Sigmoid colon (tissue), 7 donors: ENCODE data around the gene PLD2. TPM values are rescaled to one million over a fixed set of nuclear protein-coding genes. Genes with fewer than 3 reads are reported as not detected.

ENCODE experiments used
- DNase-seq: peaks from one replicate; pipeline ENCODE4 v3.0.0-alpha.2; 2019
- H3K27ac ChIP-seq, 4 donors: fragments of 200-600 bp; sonication (generic); one replicate each; pipeline ENCODE4 v1.5.1; 2016 to 2019; ENCODE audit warnings: mild to moderate bottlenecking in 1 of 4
- H3K27me3 ChIP-seq, 3 donors: fragments of 200-600 bp; sonication (generic); one replicate each; pipeline ENCODE4 v1.5.1; 2019; ENCODE audit warnings: mild to moderate bottlenecking in 1 of 3
- H3K36me3 ChIP-seq, 4 donors: fragments of 200-600 bp; sonication (generic); one replicate each; pipeline ENCODE4 v1.5.1; 2016 to 2019
- H3K4me1 ChIP-seq, 4 donors: fragments of 200-600 bp; sonication (generic); one replicate each; pipeline ENCODE4 v1.5.1; 2017 to 2019
- H3K4me3 ChIP-seq, 4 donors: fragments of 200-600 bp; sonication (generic); one replicate each; pipeline ENCODE4 v1.5.1; 2017 to 2019; ENCODE audit warnings: mild to moderate bottlenecking in 2 of 4, moderate library complexity in 1 of 4
- H3K9me3 ChIP-seq, 4 donors: fragments of 200-600 bp in 3 of 4; sonication (generic) in 3 of 4; one replicate each; pipeline versions ENCODE4 v1.5.1 to v1.6.1; 2013 to 2019
- CTCF ChIP-seq, 4 experiments: fragments of 450-650 bp in 3 of 4; fragments of 200-600 bp in 1 of 4; IDR thresholded peaks; one replicate each; pipeline ENCODE4 v1.5.1; 2016 to 2019; ENCODE audit warnings: antibody characterized with exemption in 4 of 4, mild to moderate bottlenecking in 3 of 4, moderate library complexity in 2 of 4
- EP300 ChIP-seq, 4 donors: sonication (generic); formaldehyde crosslinking; IDR thresholded peaks; one replicate each; pipeline ENCODE4 v1.6.1; 2017; ENCODE audit warnings: antibody characterized with exemption in 4 of 4
- POLR2A ChIP-seq, 2 donors: fragments of 450-650 bp; IDR thresholded peaks; one replicate each; pipeline ENCODE4 v1.6.1; 2016; ENCODE audit warnings: antibody characterized with exemption in 2 of 2, mild to moderate bottlenecking in 2 of 2, moderate library complexity in 2 of 2
- POLR2AphosphoS5 ChIP-seq, 4 donors: sonication (generic); formaldehyde crosslinking; IDR thresholded peaks; one replicate each; pipeline ENCODE4 v1.6.1; 2017; ENCODE audit warnings: antibody characterized with exemption in 4 of 4
- WGBS, 2 donors: extraction: QIAGEN DNeasy Blood & Tissue Kit; methylation state at CpG; one replicate each; pipeline ENCODE4 v1.1.7; 2013; 5-methylcytosine and 5-hydroxymethylcytosine counted together
- intact Hi-C: fragments of 100-400 bp; cut with DNase I; formaldehyde crosslinking; loops from one replicate; pipeline ENCODE4 v1.15.1; 2023
- polyA plus RNA-seq, 3 donors: library from polyadenylated mRNA; stranded (reverse); fragments of 200-250 nt; gene quantifications; one replicate each; pipeline ENCODE4 v1.2.3, GENCODE V29; 2013
- total RNA-seq, 4 donors: library from RNA; depleted of rRNA; stranded (reverse); fragments of >200 nt; gene quantifications; one replicate each; pipeline ENCODE4 v1.1.0, GENCODE V29; 2016
- donor health status: healthy with polysubstance abuse.
- donor health status: Bipolar disorder and iron deficiency.
- donor health status: healthy.

PLD2 gene
- total and polyA plus RNA-seq, 7 donors = 6.0 to 20.5 (median 12.1) TPM

GRCh38 chr17:4846635-4847390 is 39.9 kb downstream of the PLD2 start:
- Histone ChIP-seq H3K27ac (no peak overlapping the region), H3K27me3 (no peaks in the 10 kb centered on the region), H3K36me3 (no peaks in the 10 kb centered on the region), H3K4me1 (peaks cover 0 to 7% (median under 1%) of the 10 kb centered on the region in 4 donors), H3K9me3 (no peaks in the 10 kb centered on the region), H3K4me3 (no peak overlapping the region)
- TF ChIP-seq POLR2A (IDR thresholded peaks at IDR 0.05) (no peak), POLR2AphosphoS5 (IDR thresholded peaks at IDR 0.05) (no peak), EP300 (IDR thresholded peaks at IDR 0.05) (no peak), CTCF (IDR thresholded peaks at IDR 0.05) (no peak)
- DNase-seq = no peak
- WGBS, 2 donors = 90 to 91% methylated on average over 13 of the region's 13 CpGs
- intact Hi-C loops = no loop called here

- Histone ChIP-seq H3K4me3 (no peak overlapping the region), H3K4me1 (peaks cover 0 to 13% (median 6%) of the 10 kb centered on the region in 4 donors), H3K9me3 (no peaks in the 10 kb centered on the region), H3K27me3 (no peaks in the 10 kb centered on the region), H3K27ac (no peak overlapping the region), H3K36me3 (no peaks in the 10 kb centered on the region)
- TF ChIP-seq POLR2AphosphoS5 (IDR thresholded peaks at IDR 0.05) (no peak), POLR2A (IDR thresholded peaks at IDR 0.05) (no peak), CTCF (IDR thresholded peaks at IDR 0.05) (no peak), EP300 (IDR thresholded peaks at IDR 0.05) (no peak)
- WGBS, 2 donors = 87 to 91% methylated on average over 5 of the region's 5 CpGs
- no peak for DNase-seq
- intact Hi-C loops = no loop called here
These were observed 42.1 kb downstream of the PLD2 start for GRCh38 chr17:4849011-4849536.

- Histone ChIP-seq H3K27me3 (no peaks in the 10 kb centered on the region), H3K4me1 (peaks cover 0 to 13% (median 6%) of the 10 kb centered on the region in 4 donors), H3K9me3 (no peaks in the 10 kb centered on the region), H3K4me3 (no peak overlapping the region), H3K36me3 (no peaks in the 10 kb centered on the region), H3K27ac (no peak overlapping the region)
- 23 to 79% methylated on average over 2 of the region's 2 CpGs for WGBS, 2 donors
- no peak for DNase-seq
- no peak for TF ChIP-seq EP300 (IDR thresholded peaks at IDR 0.05)
- TF ChIP-seq POLR2A (IDR thresholded peaks at IDR 0.05) = no peak
- TF ChIP-seq POLR2AphosphoS5 (IDR thresholded peaks at IDR 0.05) = no peak
- TF ChIP-seq CTCF (IDR thresholded peaks at IDR 0.05) = no peak
- intact Hi-C loops = no loop called here
These were observed 43.3 kb downstream of the PLD2 start for GRCh38 chr17:4850246-4850645.

GRCh38 chr17:4851084-4851483 is 44.1 kb downstream of the PLD2 start:
- peaks cover 0 to 13% (median 6%) of the 10 kb centered on the region in 4 donors for H3K4me1 ChIP-seq

More at GRCh38 chr17:4851084-4851483, 44.1 kb downstream of the PLD2 start:
- Histone ChIP-seq H3K27me3 (no peaks in the 10 kb centered on the region), H3K36me3 (no peaks in the 10 kb centered on the region), H3K9me3 (no peaks in the 10 kb centered on the region), H3K4me3 (no peak overlapping the region), H3K27ac (no peak overlapping the region)
- intact Hi-C loops = no loop called here
- TF ChIP-seq EP300 (IDR thresholded peaks at IDR 0.05) (no peak), POLR2A (IDR thresholded peaks at IDR 0.05) (no peak), POLR2AphosphoS5 (IDR thresholded peaks at IDR 0.05) (no peak), CTCF (IDR thresholded peaks at IDR 0.05) (no peak)
- WGBS, 2 donors = 83 to 86% methylated on average over 3 of the region's 3 CpGs
- DNase-seq = no peak
